Measurements from ENCODE around the gene ODF4. TPM values are rescaled to one million over a fixed set of nuclear protein-coding genes. Genes with fewer than 3 reads are reported as not detected.

The ODF4 gene
- total and polyA plus RNA-seq, 10 of the 15 experiments (the other 5 are each of a cell fraction or from before 2014, with no cell fraction given): not detected

GRCh38 chr17:8380049-8380448 is 40.4 kb downstream of the ODF4 start (continued):
- TF ChIP-seq, protein P1, sequence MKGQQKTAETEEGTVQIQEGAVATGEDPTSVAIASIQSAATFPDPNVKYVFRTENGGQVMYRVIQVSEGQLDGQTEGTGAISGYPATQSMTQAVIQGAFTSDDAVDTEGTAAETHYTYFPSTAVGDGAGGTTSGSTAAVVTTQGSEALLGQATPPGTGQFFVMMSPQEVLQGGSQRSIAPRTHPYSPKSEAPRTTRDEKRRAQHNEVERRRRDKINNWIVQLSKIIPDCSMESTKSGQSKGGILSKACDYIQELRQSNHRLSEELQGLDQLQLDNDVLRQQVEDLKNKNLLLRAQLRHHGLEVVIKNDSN (IDR thresholded peaks at IDR 0.05; ENCODE audit: borderline replicate concordance, extremely low read length, insufficient read depth, low read depth, low read length): no peak

DNA sequence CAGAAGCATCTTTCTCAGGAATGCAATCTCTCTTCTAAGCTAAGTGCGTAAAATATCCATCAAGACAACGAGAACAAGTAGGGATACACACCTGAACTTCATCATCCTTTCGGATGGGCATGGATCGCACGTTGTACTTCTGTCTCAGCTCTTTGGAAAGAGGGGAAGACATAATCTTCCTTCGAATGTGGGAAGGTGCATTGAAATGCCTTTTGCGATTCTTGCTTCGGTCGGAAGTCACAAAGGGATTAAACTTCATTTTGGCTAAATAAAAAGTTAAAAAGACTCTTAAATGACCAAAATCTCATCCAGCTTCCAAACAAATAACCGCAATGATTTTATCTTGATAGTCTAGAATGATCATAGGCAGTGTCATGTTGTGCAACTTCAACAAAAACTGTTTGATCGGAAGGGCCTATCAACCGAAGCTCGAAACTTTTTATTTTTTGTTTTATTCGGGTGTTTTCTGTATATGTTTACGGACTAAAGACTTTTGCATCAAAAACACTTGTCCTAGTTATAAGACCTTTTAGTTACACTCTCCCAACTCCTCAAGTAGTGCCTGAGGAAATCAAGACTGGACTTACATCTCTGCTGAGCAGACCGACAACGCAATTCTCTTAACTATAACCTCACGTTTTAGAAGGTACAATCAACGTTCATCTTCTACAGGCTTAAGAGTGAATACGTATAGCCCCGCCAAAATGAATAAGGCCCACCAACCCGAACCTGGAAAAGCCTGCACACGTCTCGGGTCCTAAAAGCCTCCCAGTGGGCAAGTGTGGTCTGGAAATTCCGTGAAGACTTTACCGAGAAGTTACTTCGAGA is 42.6 kb downstream of the ODF4 start:
- Histone ChIP-seq H3K79me2 (ENCODE audit: control insufficient read depth, insufficient read depth, low read length) (peaks cover 47% of the 10 kb centered on the region), H3K9ac (ENCODE audit: control insufficient read depth, insufficient read depth, low read length) (peak overlapping the region; percentile 88), H3K4me3 (peak overlapping the region; percentile 84), H3K27me3 (replicated peaks in 1 of 2; ENCODE audit: control insufficient read depth in 2 of 2, insufficient read depth in 2 of 2, low read length in 1 of 2) (no peaks in the 10 kb centered on the region), H4K20me1 (ENCODE audit: control insufficient read depth, insufficient read depth) (peaks cover 9% of the 10 kb centered on the region), H3K4me1 (ENCODE audit: control insufficient read depth, insufficient read depth, low read length) (no peaks in the 10 kb centered on the region; the same call in 1 of the 2 replicates), H3K36me3 (ENCODE audit: control insufficient read depth in 2 of 2, insufficient read depth in 2 of 2, low read length in 1 of 2) (peaks cover 7 to 31% of the 10 kb centered on the region in 2 experiments), H3K9me3 (replicated peaks; ENCODE audit: control insufficient read depth, insufficient read depth, low read length) (no peaks in the 10 kb centered on the region), H2AFZ (ENCODE audit: control insufficient read depth, low read depth, low read length) (no peak overlapping the region), H3K4me2 (ENCODE audit: control insufficient read depth, insufficient read depth) (peak overlapping the region; percentile 78), H3K27ac (ENCODE audit: control insufficient read depth, insufficient read depth) (peak overlapping the region; percentile 76)
- ChIA-PET RAD21 (ENCODE audit: unreplicated experiment) (interaction anchor here (3.1 kb wide), 1 partner anchor 363 kb away, joined by 8 read pairs; no protein-coding TSS in a partner anchor), POLR2A (interaction anchor here (0.7 kb wide), 1 partner anchor 370 kb away, joined by 4 read pairs; no protein-coding TSS in a partner anchor), SMC1A (ENCODE audit: uncharacterized antibody, unreplicated experiment) (no interaction called here), CTCF (interaction anchor here (0.6 to 1.6 kb wide), 5 partner anchors 21 to 364 kb away, joined by 3 to 4 read pairs (median 3); partner anchors contain the start of gene RANGRF)
- TSS peak; percentile 68 for BruUV-seq (replicated peaks)
- 3% methylated on average over 27 of the region's 27 CpGs for WGBS (ENCODE audit: insufficient coverage, insufficient replicate concordance, low lambda C conversion rate, missing lambda C conversion rate)
- no peak for ATAC-seq
- FAIRE-seq: no peak
- in situ Hi-C loops (cut with MboI): no loop called here
- intact Hi-C loops (cut with micrococcal nuclease; ENCODE audit: unreplicated experiment): loop anchor here (10.0 kb wide), 1 partner anchor 363 kb away; the partner anchor contains the start of gene CCDC42
- DNase-seq (ENCODE audit: low read depth, low spot score): no peak
- TF ChIP-seq WRNIP1 (IDR thresholded peaks at IDR 0.05; ENCODE audit: borderline replicate concordance, low read depth, low read length) (no peak), REST (IDR thresholded peaks at IDR 0.05; ENCODE audit: low read depth, low read length) (no peak), SPI1 (IDR thresholded peaks at IDR 0.05; ENCODE audit: borderline replicate concordance, insufficient read depth, low read depth, low read length) (no peak), ELK1 (IDR thresholded peaks at IDR 0.05; ENCODE audit: low read depth, low read length) (no peak), TBL1XR1 (IDR thresholded peaks at IDR 0.05; ENCODE audit: low read depth, low read length) (no peak), KLF5 (IDR thresholded peaks at IDR 0.05; ENCODE audit: partially characterized antibody) (no peak), STAT1 (conservative IDR thresholded peaks at IDR 0.05) (no peak)
- TF ChIP-seq, protein P2, sequence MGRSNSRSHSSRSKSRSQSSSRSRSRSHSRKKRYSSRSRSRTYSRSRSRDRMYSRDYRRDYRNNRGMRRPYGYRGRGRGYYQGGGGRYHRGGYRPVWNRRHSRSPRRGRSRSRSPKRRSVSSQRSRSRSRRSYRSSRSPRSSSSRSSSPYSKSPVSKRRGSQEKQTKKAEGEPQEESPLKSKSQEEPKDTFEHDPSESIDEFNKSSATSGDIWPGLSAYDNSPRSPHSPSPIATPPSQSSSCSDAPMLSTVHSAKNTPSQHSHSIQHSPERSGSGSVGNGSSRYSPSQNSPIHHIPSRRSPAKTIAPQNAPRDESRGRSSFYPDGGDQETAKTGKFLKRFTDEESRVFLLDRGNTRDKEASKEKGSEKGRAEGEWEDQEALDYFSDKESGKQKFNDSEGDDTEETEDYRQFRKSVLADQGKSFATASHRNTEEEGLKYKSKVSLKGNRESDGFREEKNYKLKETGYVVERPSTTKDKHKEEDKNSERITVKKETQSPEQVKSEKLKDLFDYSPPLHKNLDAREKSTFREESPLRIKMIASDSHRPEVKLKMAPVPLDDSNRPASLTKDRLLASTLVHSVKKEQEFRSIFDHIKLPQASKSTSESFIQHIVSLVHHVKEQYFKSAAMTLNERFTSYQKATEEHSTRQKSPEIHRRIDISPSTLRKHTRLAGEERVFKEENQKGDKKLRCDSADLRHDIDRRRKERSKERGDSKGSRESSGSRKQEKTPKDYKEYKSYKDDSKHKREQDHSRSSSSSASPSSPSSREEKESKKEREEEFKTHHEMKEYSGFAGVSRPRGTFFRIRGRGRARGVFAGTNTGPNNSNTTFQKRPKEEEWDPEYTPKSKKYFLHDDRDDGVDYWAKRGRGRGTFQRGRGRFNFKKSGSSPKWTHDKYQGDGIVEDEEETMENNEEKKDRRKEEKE (IDR thresholded peaks at IDR 0.05): no peak
- TF ChIP-seq, protein P1 (IDR thresholded peaks at IDR 0.05; ENCODE audit: borderline replicate concordance, extremely low read length, insufficient read depth, low read depth, low read length): no peak
